ENCODE data around the gene HS6ST2. TPM values are rescaled to one million over a fixed set of nuclear protein-coding genes. Genes with fewer than 3 reads are reported as not detected.

Gene HS6ST2
- total and polyA plus RNA-seq, 9 of the 15 experiments (the other 6 are each of a cell fraction or from before 2014, with no cell fraction given) = not detected

DNA sequence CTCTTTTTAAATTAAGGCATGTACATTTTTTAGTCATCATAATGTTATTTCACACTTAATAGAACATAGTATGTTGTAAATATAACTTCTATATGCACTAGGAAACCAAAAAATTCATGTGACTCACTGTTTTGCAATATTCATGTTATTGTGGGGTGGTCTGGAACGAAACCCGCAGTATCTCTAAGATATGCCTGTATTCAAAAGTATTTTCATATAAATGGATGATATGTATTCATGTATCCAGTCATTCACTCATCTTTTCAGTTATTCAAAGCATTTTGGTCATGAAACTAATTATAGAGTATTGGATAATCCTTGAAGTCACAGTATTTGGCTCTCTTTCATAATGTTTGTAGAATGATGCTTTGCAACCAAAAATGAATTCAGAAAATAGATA lies 168.1 kb downstream of the HS6ST2 start:
- Histone ChIP-seq H3K9me3 (replicated peaks; ENCODE audit: control insufficient read depth, insufficient read depth, low read depth, low read length) (no peaks in the 10 kb centered on the region), H3K27me3 (ENCODE audit: control insufficient read depth in 2 of 2, insufficient read depth in 2 of 2, low read length in 2 of 2) (no peaks in the 10 kb centered on the region), H2AFZ (ENCODE audit: low read depth, low read length) (no peak overlapping the region), H3K27ac (ENCODE audit: extremely low read depth, low read depth, low read length) (no peak overlapping the region), H3K79me2 (ENCODE audit: control insufficient read depth, insufficient read depth, low read length) (no peaks in the 10 kb centered on the region), H3K4me3 (no peak overlapping the region), H3K36me3 (ENCODE audit: control insufficient read depth, insufficient read depth, low read length) (no peaks in the 10 kb centered on the region), H3K4me2 (ENCODE audit: insufficient read depth, low read length) (no peak overlapping the region), H3K9me1 (ENCODE audit: control insufficient read depth, insufficient read depth, low read length) (no peaks in the 10 kb centered on the region), H4K20me1 (replicated peaks; ENCODE audit: control insufficient read depth, insufficient read depth, low read length) (no peaks in the 10 kb centered on the region), H3K4me1 (replicated peaks in 1 of 2; ENCODE audit: control insufficient read depth in 2 of 2, insufficient read depth in 2 of 2, low read length in 2 of 2) (no peaks in the 10 kb centered on the region), H3K9ac (ENCODE audit: insufficient read depth in 1 of 2, low read depth in 2 of 2, low read length in 2 of 2) (no peak overlapping the region)
- no TSS peak for BruUV-seq (replicated peaks)
- FAIRE-seq (no peak), ATAC-seq (no peak), DNase-seq (ENCODE audit: extremely low read depth in 1 of 4, low spot score in 3 of 4) (no peak)
- in situ Hi-C loops (cut with MboI) (no loop called here), intact Hi-C loops (cut with micrococcal nuclease) (no loop called here)
- CTCF ChIA-PET (ENCODE audit: low intra/inter-chr PET ratio) = no interaction called here
- POLR2A ChIA-PET = no interaction called here
- 6% methylated on average over 2 of the region's 2 CpGs for WGBS (ENCODE audit: insufficient coverage, low coverage, missing lambda C conversion rate)
- TF ChIP-seq, protein P1, sequence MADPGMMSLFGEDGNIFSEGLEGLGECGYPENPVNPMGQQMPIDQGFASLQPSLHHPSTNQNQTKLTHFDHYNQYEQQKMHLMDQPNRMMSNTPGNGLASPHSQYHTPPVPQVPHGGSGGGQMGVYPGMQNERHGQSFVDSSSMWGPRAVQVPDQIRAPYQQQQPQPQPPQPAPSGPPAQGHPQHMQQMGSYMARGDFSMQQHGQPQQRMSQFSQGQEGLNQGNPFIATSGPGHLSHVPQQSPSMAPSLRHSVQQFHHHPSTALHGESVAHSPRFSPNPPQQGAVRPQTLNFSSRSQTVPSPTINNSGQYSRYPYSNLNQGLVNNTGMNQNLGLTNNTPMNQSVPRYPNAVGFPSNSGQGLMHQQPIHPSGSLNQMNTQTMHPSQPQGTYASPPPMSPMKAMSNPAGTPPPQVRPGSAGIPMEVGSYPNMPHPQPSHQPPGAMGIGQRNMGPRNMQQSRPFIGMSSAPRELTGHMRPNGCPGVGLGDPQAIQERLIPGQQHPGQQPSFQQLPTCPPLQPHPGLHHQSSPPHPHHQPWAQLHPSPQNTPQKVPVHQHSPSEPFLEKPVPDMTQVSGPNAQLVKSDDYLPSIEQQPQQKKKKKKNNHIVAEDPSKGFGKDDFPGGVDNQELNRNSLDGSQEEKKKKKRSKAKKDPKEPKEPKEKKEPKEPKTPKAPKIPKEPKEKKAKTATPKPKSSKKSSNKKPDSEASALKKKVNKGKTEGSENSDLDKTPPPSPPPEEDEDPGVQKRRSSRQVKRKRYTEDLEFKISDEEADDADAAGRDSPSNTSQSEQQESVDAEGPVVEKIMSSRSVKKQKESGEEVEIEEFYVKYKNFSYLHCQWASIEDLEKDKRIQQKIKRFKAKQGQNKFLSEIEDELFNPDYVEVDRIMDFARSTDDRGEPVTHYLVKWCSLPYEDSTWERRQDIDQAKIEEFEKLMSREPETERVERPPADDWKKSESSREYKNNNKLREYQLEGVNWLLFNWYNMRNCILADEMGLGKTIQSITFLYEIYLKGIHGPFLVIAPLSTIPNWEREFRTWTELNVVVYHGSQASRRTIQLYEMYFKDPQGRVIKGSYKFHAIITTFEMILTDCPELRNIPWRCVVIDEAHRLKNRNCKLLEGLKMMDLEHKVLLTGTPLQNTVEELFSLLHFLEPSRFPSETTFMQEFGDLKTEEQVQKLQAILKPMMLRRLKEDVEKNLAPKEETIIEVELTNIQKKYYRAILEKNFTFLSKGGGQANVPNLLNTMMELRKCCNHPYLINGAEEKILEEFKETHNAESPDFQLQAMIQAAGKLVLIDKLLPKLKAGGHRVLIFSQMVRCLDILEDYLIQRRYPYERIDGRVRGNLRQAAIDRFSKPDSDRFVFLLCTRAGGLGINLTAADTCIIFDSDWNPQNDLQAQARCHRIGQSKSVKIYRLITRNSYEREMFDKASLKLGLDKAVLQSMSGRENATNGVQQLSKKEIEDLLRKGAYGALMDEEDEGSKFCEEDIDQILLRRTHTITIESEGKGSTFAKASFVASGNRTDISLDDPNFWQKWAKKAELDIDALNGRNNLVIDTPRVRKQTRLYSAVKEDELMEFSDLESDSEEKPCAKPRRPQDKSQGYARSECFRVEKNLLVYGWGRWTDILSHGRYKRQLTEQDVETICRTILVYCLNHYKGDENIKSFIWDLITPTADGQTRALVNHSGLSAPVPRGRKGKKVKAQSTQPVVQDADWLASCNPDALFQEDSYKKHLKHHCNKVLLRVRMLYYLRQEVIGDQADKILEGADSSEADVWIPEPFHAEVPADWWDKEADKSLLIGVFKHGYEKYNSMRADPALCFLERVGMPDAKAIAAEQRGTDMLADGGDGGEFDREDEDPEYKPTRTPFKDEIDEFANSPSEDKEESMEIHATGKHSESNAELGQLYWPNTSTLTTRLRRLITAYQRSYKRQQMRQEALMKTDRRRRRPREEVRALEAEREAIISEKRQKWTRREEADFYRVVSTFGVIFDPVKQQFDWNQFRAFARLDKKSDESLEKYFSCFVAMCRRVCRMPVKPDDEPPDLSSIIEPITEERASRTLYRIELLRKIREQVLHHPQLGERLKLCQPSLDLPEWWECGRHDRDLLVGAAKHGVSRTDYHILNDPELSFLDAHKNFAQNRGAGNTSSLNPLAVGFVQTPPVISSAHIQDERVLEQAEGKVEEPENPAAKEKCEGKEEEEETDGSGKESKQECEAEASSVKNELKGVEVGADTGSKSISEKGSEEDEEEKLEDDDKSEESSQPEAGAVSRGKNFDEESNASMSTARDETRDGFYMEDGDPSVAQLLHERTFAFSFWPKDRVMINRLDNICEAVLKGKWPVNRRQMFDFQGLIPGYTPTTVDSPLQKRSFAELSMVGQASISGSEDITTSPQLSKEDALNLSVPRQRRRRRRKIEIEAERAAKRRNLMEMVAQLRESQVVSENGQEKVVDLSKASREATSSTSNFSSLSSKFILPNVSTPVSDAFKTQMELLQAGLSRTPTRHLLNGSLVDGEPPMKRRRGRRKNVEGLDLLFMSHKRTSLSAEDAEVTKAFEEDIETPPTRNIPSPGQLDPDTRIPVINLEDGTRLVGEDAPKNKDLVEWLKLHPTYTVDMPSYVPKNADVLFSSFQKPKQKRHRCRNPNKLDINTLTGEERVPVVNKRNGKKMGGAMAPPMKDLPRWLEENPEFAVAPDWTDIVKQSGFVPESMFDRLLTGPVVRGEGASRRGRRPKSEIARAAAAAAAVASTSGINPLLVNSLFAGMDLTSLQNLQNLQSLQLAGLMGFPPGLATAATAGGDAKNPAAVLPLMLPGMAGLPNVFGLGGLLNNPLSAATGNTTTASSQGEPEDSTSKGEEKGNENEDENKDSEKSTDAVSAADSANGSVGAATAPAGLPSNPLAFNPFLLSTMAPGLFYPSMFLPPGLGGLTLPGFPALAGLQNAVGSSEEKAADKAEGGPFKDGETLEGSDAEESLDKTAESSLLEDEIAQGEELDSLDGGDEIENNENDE (IDR thresholded peaks at IDR 0.05; ENCODE audit: low read depth, low read length) = no peak
- TF ChIP-seq SRF (CRISPR knock-in tag; IDR thresholded peaks at IDR 0.05) (no peak), DDX20 (tag; IDR thresholded peaks at IDR 0.05; ENCODE audit: low read depth) (no peak), ZNF197 (CRISPR knock-in tag; IDR thresholded peaks at IDR 0.05; ENCODE audit: low read depth) (no peak), SNIP1 (IDR thresholded peaks at IDR 0.05; ENCODE audit: low read depth) (no peak), MCM5 (IDR thresholded peaks at IDR 0.05; ENCODE audit: low read depth) (no peak), NR3C1 (CRISPR knock-in tag; IDR thresholded peaks at IDR 0.05) (no peak), IFI16 (CRISPR knock-in tag; IDR thresholded peaks at IDR 0.05) (no peak)
- TF ChIP-seq, protein P2, sequence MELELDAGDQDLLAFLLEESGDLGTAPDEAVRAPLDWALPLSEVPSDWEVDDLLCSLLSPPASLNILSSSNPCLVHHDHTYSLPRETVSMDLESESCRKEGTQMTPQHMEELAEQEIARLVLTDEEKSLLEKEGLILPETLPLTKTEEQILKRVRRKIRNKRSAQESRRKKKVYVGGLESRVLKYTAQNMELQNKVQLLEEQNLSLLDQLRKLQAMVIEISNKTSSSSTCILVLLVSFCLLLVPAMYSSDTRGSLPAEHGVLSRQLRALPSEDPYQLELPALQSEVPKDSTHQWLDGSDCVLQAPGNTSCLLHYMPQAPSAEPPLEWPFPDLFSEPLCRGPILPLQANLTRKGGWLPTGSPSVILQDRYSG (tag; conservative IDR thresholded peaks at IDR 0.05; ENCODE audit: low read depth) = no peak
- TF ChIP-seq, protein P3, sequence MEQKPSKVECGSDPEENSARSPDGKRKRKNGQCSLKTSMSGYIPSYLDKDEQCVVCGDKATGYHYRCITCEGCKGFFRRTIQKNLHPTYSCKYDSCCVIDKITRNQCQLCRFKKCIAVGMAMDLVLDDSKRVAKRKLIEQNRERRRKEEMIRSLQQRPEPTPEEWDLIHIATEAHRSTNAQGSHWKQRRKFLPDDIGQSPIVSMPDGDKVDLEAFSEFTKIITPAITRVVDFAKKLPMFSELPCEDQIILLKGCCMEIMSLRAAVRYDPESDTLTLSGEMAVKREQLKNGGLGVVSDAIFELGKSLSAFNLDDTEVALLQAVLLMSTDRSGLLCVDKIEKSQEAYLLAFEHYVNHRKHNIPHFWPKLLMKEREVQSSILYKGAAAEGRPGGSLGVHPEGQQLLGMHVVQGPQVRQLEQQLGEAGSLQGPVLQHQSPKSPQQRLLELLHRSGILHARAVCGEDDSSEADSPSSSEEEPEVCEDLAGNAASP (IDR thresholded peaks at IDR 0.05) = no peak

Measured in K562 (cell line).